ENCODE results near the gene IGFBP2.
A peak's percentile ranks its signal among the peaks of the same experiment; 100 is the strongest.
"Not testable (repeated sequence)": the region's sequence is repeated elsewhere in the genome, so short reads cannot be mapped to it uniquely, and the experiment has no call there.

DNA sequence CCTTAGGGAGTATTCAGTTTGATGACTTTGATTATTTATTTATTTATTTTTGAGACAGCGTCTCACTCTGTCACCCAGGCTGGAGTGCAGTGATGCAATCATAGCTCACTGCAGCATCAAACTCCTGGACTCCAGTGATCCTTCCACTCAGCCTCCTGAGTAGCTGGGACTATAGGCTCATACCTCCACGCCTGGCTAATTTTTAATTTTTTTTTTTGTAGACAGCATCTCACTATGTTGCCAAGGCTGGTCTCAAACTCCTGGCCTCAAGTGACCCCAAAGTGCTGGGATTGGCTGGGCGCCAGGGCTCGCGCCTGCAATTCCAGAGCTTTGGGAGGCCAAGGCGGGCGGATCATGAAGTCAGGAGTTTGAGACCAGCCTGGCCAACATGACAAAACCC is 35.4 kb upstream of the IGFBP2 start:
- TF ChIP-seq XRCC5 (optimal IDR thresholded peaks at IDR 0.05; ENCODE audit: low read length); MAFG (CRISPR knock-in tag; IDR thresholded peaks at IDR 0.05); ZNF749 (CRISPR knock-in tag; IDR thresholded peaks at IDR 0.05; ENCODE audit: borderline replicate concordance); NCOR1 (IDR thresholded peaks at IDR 0.05; ENCODE audit: borderline replicate concordance, low read length); ATF2 (CRISPR knock-in tag; IDR thresholded peaks at IDR 0.05); ZMYM2 (CRISPR knock-in tag; IDR thresholded peaks at IDR 0.05); MYC (CRISPR knock-in tag; IDR thresholded peaks at IDR 0.05; ENCODE audit: borderline replicate concordance); CSRNP2 (CRISPR knock-in tag; conservative IDR thresholded peaks at IDR 0.05; ENCODE audit: low read depth): not testable (repeated sequence)
- 0 out of 2 replicates have a peak, but pooled peaks have one; percentile 30 for TF ChIP-seq CEBPG (CRISPR knock-in tag; IDR thresholded peaks at IDR 0.05)
